HG03025 (cell line): ENCODE data around the gene LRCOL1.

Source experiments
- ATAC-seq: cut with Tn5 transposase; IDR thresholded peaks from one replicate; pipeline ENCODE4 v1.9.1; 2021; ENCODE audit warnings: mild to moderate bottlenecking, moderate library complexity; ENCODE audit not compliant: unreplicated experiment, low FRiP score

LRCOL1 gene

GRCh38 chr12:132555686-132556085 is 54.7 kb downstream of the LRCOL1 start:
- no peak for ATAC-seq

- ATAC-seq = no peak
Observed at GRCh38 chr12:132554845-132555630, 55.3 kb downstream of the LRCOL1 start.
